Measurements from ENCODE around the gene FBXO31.
A peak's percentile ranks its signal among the peaks of the same experiment; 100 is the strongest.

The FBXO31 gene

DNA sequence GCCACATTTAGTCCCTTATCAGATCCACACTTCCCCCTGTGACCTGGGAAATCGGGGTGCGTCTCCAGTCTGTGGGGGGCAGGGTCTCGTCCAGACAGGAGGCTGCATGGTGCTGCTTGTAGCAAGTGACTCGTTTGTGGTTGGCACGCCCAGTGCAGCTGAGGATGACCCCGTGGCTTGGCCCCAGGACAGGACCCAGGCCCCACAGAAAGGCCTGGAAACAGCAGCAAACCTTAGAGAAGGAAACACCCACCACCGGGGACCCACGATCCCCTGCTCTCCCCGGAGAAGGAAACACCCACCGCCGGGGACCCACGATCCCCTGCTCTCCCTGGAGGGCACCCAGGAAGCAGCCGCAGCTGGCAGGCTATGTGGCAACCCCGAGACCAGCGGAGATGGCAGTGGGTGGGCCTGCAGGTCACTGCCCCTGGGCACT lies 58.1 kb downstream of the FBXO31 start:
- no peaks in the 10 kb centered on the region for H3K4me1 ChIP-seq (ENCODE audit: insufficient read depth, low read length)
- H3K9me3 ChIP-seq (ENCODE audit: insufficient read depth, low read length, severe bottlenecking): no peaks in the 10 kb centered on the region
- no peaks in the 10 kb centered on the region for H3K27me3 ChIP-seq (ENCODE audit: insufficient read depth, low read length, poor library complexity)
- DNase-seq (no peak), ATAC-seq (ENCODE audit: insufficient read depth, low read depth) (no peak)
- H3K9ac ChIP-seq (ENCODE audit: low read depth, low read length): no peak overlapping the region
- H3K27ac ChIP-seq (ENCODE audit: low read length): no peak overlapping the region
- peaks cover 29% of the 10 kb centered on the region for H3K36me3 ChIP-seq (ENCODE audit: insufficient read depth, low read length)
- 0 out of 2 replicates have a peak, but pooled peaks cover 2% of the 10 kb centered on the region for H3K79me2 ChIP-seq (ENCODE audit: insufficient read depth, low read length)
- TF ChIP-seq, protein P1, sequence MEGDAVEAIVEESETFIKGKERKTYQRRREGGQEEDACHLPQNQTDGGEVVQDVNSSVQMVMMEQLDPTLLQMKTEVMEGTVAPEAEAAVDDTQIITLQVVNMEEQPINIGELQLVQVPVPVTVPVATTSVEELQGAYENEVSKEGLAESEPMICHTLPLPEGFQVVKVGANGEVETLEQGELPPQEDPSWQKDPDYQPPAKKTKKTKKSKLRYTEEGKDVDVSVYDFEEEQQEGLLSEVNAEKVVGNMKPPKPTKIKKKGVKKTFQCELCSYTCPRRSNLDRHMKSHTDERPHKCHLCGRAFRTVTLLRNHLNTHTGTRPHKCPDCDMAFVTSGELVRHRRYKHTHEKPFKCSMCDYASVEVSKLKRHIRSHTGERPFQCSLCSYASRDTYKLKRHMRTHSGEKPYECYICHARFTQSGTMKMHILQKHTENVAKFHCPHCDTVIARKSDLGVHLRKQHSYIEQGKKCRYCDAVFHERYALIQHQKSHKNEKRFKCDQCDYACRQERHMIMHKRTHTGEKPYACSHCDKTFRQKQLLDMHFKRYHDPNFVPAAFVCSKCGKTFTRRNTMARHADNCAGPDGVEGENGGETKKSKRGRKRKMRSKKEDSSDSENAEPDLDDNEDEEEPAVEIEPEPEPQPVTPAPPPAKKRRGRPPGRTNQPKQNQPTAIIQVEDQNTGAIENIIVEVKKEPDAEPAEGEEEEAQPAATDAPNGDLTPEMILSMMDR (IDR thresholded peaks at IDR 0.05; ENCODE audit: borderline replicate concordance, extremely low read depth, low read length, poor library complexity, severe bottlenecking): no peak
- no peak for TF ChIP-seq EZH2 (IDR thresholded peaks at IDR 0.05; ENCODE audit: borderline replicate concordance, low read depth, low read length, severe bottlenecking)
- H3K4me2 ChIP-seq (ENCODE audit: insufficient read depth, low read length): no peak overlapping the region
- no peak overlapping the region for H3K4me3 ChIP-seq (ENCODE audit: low read depth in 1 of 2, low read length in 2 of 2)
- no peak overlapping the region for H2AFZ ChIP-seq (ENCODE audit: low read depth, low read length)
- peaks cover 21% of the 10 kb centered on the region for H4K20me1 ChIP-seq (ENCODE audit: insufficient read depth, low read length)

DNA sequence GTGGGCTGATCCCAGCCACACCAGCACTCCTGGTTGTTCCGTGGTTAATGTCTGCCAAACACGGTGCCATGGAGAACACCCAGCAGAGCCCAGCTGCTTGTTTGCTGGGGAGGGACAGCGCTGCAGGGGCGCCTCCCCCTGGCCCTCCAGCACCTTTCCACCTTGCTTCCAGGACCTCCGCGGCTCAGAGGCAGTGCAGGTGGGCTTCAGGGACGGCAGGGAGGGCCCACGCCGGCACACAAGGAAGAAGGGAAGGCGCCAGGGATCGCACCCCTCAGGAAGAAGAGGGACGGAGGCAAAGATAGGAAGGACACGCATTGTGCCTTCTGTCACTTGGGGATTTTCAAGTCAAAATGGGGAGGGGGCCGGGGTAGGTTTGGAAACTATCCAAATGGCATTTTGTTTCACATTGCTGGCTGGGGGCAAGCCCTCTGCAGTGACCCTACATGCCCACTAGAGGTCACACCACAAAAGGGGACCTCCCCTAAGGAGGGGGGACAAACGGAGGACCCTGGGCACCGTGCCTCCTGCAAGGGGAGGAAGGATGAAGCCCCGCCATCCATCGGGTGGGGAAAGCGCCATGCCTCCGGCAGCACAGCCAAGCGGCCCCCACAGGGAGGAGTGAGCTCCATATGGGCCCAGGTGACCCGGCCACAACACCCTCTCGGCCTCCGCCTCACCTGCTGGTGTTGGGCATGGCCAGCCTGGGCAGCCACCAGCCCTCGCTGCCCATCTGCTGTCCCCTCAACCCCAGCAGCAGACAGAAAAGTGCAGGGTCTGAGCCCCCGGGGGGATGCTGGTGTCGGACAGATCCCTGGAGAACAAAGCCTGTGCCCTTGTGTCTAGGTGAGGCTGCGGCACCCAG lies 58.9 kb downstream of the FBXO31 start:
- 0 out of 2 replicates have a peak overlapping the region, but pooled peaks have one; percentile 26 for H3K27ac ChIP-seq (ENCODE audit: low read length)
- no peak overlapping the region for H3K9ac ChIP-seq (ENCODE audit: low read depth, low read length)
- ATAC-seq (ENCODE audit: insufficient read depth, low read depth) (peak; percentile 80), DNase-seq (peak; percentile 60)
- no peaks in the 10 kb centered on the region for H3K4me1 ChIP-seq (ENCODE audit: insufficient read depth, low read length)
- H3K4me3 ChIP-seq (ENCODE audit: low read depth in 1 of 2, low read length in 2 of 2): no peak overlapping the region
- no peaks in the 10 kb centered on the region for H3K9me3 ChIP-seq (ENCODE audit: insufficient read depth, low read length, severe bottlenecking)
- peaks cover 21% of the 10 kb centered on the region for H3K36me3 ChIP-seq (ENCODE audit: insufficient read depth, low read length)
- no peaks in the 10 kb centered on the region for H3K27me3 ChIP-seq (ENCODE audit: insufficient read depth, low read length, poor library complexity)
- H2AFZ ChIP-seq (ENCODE audit: low read depth, low read length): no peak overlapping the region
- TF ChIP-seq, protein P1 (IDR thresholded peaks at IDR 0.05; ENCODE audit: borderline replicate concordance, extremely low read depth, low read length, poor library complexity, severe bottlenecking): peak; percentile 91
- no peak for TF ChIP-seq EZH2 (IDR thresholded peaks at IDR 0.05; ENCODE audit: borderline replicate concordance, low read depth, low read length, severe bottlenecking)
- no peak overlapping the region for H3K4me2 ChIP-seq (ENCODE audit: insufficient read depth, low read length)
- H4K20me1 ChIP-seq (ENCODE audit: insufficient read depth, low read length): peaks cover 26% of the 10 kb centered on the region
- H3K79me2 ChIP-seq (ENCODE audit: insufficient read depth, low read length): 0 out of 2 replicates have a peak, but pooled peaks cover 3% of the 10 kb centered on the region

DNA sequence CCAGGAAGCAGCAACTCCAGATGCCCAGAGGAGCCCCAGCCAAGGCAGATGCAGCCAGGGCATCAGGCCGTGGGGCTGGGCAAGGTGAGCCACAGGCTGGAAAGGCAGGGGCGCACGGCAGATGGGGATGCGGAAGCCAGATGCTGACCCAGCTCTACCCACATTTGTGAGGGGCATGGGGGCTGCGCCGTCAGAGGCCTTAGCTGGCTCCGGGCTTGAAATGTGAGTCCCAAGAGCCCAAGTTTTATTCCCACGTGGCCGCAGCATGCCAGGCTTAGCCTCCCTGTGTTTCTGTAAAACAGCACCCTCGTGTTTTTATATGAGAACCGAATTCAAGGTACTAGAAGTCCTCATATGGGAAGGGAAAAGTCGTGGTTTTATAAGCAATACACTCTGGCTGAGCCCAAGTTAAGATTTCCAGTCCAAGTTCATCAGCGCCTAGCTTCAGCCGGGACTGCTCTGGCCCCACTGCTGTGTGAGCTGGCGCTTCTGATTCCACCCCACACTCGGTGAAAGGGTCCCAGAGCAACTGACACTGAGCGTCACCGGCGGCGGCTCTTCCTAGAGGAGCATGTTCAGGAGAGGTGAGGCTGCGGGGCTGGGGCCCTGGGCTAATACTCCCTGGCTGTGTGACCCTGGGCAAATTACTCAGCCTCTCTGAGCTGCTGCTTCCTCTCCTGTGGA lies 59.7 kb downstream of the FBXO31 start:
- no peak for ATAC-seq (ENCODE audit: insufficient read depth, low read depth)
- no peak for DNase-seq
- peaks cover 15% of the 10 kb centered on the region for H3K36me3 ChIP-seq (ENCODE audit: insufficient read depth, low read length)
- H3K27ac ChIP-seq (ENCODE audit: low read length): no peak overlapping the region
- H3K27me3 ChIP-seq (ENCODE audit: insufficient read depth, low read length, poor library complexity): no peaks in the 10 kb centered on the region
- H3K4me2 ChIP-seq (ENCODE audit: insufficient read depth, low read length): no peak overlapping the region
- no peak overlapping the region for H2AFZ ChIP-seq (ENCODE audit: low read depth, low read length)
- H4K20me1 ChIP-seq (ENCODE audit: insufficient read depth, low read length): peaks cover 26% of the 10 kb centered on the region
- peaks cover 3% of the 10 kb centered on the region for H3K4me1 ChIP-seq (ENCODE audit: insufficient read depth, low read length)
- H3K79me2 ChIP-seq (ENCODE audit: insufficient read depth, low read length): peaks cover 6% of the 10 kb centered on the region
- H3K9me3 ChIP-seq (ENCODE audit: insufficient read depth, low read length, severe bottlenecking): no peaks in the 10 kb centered on the region
- no peak for TF ChIP-seq EZH2 (IDR thresholded peaks at IDR 0.05; ENCODE audit: borderline replicate concordance, low read depth, low read length, severe bottlenecking)
- TF ChIP-seq, protein P1 (IDR thresholded peaks at IDR 0.05; ENCODE audit: borderline replicate concordance, extremely low read depth, low read length, poor library complexity, severe bottlenecking): no peak
- no peak overlapping the region for H3K4me3 ChIP-seq (ENCODE audit: low read depth in 1 of 2, low read length in 2 of 2)
- no peak overlapping the region for H3K9ac ChIP-seq (ENCODE audit: low read depth, low read length)
